ENCODE measurements around the gene CPSF4.

DNA sequence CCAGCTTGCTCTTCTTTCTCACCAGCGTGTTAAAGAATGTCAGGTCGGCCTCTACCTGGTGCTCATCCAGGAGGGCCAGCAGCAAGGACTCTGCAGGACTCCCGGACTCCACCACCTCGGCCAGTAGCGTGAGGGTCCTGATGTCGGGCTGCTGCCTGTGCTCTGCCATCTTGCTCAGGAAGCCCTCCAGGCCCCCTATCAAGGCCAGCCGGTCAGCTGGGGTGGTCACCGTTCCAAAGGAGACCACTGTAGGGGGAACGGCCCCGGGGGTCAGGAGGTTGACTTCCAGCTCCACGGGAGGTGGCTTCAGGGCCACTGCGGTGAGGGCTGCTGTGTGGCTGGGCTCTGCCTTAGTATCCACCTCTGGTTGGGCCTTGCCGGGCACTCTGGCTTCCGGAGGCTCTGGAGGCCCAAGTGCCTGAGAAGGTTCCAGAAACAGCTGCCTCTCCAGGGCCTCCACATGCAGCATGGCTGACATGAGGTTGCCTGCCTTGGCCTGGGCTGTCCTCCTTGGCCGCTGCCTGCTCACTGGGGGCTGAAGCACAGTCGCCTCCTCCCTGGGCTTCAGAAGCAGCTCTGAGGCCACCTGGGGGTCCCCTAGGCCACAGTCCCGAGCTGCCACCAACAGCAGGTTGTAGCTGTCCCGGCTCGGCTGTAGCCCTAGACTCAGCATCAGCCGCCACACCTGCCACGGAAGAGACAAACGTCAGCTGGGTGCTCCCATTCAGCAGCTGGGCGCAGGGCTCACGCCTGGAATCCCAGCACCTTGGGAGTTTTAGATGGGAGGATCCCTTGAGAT is 13.6 kb upstream of the CPSF4 start:
- TF ChIP-seq, protein P1, sequence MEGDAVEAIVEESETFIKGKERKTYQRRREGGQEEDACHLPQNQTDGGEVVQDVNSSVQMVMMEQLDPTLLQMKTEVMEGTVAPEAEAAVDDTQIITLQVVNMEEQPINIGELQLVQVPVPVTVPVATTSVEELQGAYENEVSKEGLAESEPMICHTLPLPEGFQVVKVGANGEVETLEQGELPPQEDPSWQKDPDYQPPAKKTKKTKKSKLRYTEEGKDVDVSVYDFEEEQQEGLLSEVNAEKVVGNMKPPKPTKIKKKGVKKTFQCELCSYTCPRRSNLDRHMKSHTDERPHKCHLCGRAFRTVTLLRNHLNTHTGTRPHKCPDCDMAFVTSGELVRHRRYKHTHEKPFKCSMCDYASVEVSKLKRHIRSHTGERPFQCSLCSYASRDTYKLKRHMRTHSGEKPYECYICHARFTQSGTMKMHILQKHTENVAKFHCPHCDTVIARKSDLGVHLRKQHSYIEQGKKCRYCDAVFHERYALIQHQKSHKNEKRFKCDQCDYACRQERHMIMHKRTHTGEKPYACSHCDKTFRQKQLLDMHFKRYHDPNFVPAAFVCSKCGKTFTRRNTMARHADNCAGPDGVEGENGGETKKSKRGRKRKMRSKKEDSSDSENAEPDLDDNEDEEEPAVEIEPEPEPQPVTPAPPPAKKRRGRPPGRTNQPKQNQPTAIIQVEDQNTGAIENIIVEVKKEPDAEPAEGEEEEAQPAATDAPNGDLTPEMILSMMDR (IDR thresholded peaks at IDR 0.05; ENCODE audit: low read depth, low read length), result no peak
- TF ChIP-seq POLR2A (IDR thresholded peaks at IDR 0.05; ENCODE audit: extremely low read depth, insufficient read length), result no peak
